A549 (cell line): ENCODE measurements around the gene TRIM22.

Experiments used
- CHD2 ChIP-seq: fragments of 150-350 bp; IDR thresholded peaks from 2 replicates; pipeline ENCODE4 v1.6.1; 2014; ENCODE audit warnings: low read length; ENCODE audit not compliant: partially characterized antibody
- RNF2 ChIP-seq: fragments of 200-600 bp; sonication (generic); IDR thresholded peaks from 2 replicates; pipeline ENCODE4 v1.6.1; 2016; ENCODE audit warnings: low read depth, mild to moderate bottlenecking, antibody characterized with exemption, moderate library complexity, borderline replicate concordance
- TF ChIP-seq, protein P1 (sequence below): fragments of >200 bp; sonication (Bioruptor Twin); formaldehyde crosslinking; IDR thresholded peaks from 3 replicates; pipeline ENCODE4 v1.5.1; 2016

DNA sequence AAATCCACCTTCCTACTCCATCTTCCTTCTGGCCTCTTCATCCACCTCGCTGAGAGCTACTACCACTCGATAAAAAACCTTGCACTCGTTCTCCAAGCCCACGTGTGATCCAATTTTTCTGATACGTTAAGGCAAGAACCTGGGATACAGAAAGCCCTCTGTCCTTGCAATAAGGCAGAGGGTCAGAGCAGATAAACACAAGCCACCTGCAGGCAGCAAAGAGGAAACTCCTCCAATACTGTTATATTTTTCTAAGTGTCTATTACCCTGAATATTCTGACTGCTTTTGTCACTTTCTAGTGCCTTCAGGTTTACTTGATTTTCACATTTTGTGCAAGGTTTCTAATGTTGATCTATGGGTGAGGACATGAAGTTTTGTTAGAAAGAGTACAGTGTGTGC is 31.3 kb upstream of the TRIM22 start:
- TF ChIP-seq, protein P1, sequence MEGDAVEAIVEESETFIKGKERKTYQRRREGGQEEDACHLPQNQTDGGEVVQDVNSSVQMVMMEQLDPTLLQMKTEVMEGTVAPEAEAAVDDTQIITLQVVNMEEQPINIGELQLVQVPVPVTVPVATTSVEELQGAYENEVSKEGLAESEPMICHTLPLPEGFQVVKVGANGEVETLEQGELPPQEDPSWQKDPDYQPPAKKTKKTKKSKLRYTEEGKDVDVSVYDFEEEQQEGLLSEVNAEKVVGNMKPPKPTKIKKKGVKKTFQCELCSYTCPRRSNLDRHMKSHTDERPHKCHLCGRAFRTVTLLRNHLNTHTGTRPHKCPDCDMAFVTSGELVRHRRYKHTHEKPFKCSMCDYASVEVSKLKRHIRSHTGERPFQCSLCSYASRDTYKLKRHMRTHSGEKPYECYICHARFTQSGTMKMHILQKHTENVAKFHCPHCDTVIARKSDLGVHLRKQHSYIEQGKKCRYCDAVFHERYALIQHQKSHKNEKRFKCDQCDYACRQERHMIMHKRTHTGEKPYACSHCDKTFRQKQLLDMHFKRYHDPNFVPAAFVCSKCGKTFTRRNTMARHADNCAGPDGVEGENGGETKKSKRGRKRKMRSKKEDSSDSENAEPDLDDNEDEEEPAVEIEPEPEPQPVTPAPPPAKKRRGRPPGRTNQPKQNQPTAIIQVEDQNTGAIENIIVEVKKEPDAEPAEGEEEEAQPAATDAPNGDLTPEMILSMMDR, result no peak
- TF ChIP-seq RNF2, result no peak
- TF ChIP-seq CHD2, result no peak
